ENCODE results near the gene NGRN. TPM values are rescaled to one million over a fixed set of nuclear protein-coding genes. Genes with fewer than 3 reads are reported as not detected.
A peak's percentile ranks its signal among the peaks of the same experiment; 100 is the strongest.

Gene NGRN

DNA sequence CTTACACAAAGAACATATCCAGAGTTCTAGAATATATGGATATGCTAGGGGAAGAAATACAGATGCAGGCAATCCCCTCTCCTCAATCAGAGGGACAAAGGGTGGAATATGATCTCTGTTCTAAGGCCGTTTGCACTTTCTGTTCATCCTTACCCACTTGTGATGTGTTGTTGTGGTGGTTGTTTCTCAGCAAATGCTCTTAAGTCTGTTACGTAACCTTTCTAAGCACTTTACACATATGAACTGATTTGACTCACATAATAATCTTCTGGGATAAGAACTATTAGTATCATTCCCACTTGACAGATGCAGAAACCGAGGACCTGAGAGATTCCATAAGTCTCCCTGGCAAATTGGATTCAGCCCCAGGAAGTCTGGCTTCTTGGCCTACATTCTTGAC is 40.5 kb downstream of the NGRN start:
- H3K4me2 ChIP-seq (ENCODE audit: low read length): no peak overlapping the region
- no peaks in the 10 kb centered on the region for H3K9me3 ChIP-seq (replicated peaks; ENCODE audit: low read length)
- no peak overlapping the region for H3K9ac ChIP-seq (ENCODE audit: low read depth, low read length)
- no peaks in the 10 kb centered on the region for H3K4me1 ChIP-seq (ENCODE audit: control insufficient read depth, insufficient read depth, low read length)
- H3K27me3 ChIP-seq (ENCODE audit: control insufficient read depth, insufficient read depth, low read length): peaks cover under 1% of the 10 kb centered on the region
- no peak overlapping the region for H3K4me3 ChIP-seq (ENCODE audit: low read length)
- H3K36me3 ChIP-seq (ENCODE audit: insufficient read depth, low read length): no peaks in the 10 kb centered on the region

DNA sequence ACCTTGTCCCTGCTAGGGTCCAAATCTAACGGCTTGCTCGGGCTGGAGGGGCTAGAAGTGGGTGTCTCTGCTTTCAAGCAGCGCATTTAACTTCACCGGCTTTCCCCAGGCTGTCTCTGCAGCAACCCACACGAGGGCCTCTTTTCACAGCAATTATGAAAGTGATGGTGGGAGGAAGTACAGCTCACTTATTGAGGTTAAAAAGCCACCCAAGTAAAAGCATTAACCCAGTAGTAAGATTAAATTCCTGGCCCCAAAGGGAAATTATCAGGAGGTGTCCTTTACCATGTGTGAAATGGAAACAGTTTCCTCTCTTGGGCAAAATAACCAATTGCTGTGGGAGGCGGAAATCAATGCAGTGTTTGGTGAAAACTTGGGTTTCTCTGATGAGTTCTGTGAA is 41.1 kb downstream of the NGRN start:
- no peak overlapping the region for H3K4me3 ChIP-seq (ENCODE audit: low read length)
- H3K4me1 ChIP-seq (ENCODE audit: control insufficient read depth, insufficient read depth, low read length): no peaks in the 10 kb centered on the region
- H3K36me3 ChIP-seq (ENCODE audit: insufficient read depth, low read length): no peaks in the 10 kb centered on the region
- peaks cover 5% of the 10 kb centered on the region for H3K27me3 ChIP-seq (ENCODE audit: control insufficient read depth, insufficient read depth, low read length)
- H3K9me3 ChIP-seq (replicated peaks; ENCODE audit: low read length): no peaks in the 10 kb centered on the region
- H3K9ac ChIP-seq (ENCODE audit: low read depth, low read length): no peak overlapping the region
- H3K4me2 ChIP-seq (ENCODE audit: low read length): no peak overlapping the region

DNA sequence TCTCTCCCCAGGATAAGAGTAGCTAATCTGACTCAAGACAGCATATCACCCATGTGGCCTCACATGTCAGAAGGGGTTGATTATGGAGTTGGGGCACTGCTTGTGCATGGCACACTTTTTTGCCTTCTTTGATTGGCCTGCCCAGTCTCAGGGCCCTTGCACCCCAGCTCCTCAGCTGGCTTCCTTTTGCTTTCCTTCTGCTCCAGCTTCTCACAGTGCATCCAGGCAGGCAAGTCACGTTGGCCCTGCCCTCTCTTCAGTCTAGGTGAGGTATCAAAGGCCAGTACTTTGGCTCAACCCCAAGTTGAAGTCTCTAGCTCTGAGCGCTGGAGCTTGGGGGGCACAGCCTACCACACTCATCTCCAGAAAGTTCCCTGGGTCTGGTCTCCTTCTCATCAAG is 42.2 kb downstream of the NGRN start:
- Histone ChIP-seq H3K27me3 (ENCODE audit: control insufficient read depth, insufficient read depth, low read length) (peaks cover 5% of the 10 kb centered on the region), H3K4me2 (ENCODE audit: low read length) (no peak overlapping the region), H3K4me3 (ENCODE audit: low read length) (no peak overlapping the region), H3K9me3 (replicated peaks; ENCODE audit: low read length) (no peaks in the 10 kb centered on the region), H3K36me3 (ENCODE audit: insufficient read depth, low read length) (no peaks in the 10 kb centered on the region), H3K4me1 (ENCODE audit: control insufficient read depth, insufficient read depth, low read length) (no peaks in the 10 kb centered on the region), H3K9ac (ENCODE audit: low read depth, low read length) (no peak overlapping the region)

DNA sequence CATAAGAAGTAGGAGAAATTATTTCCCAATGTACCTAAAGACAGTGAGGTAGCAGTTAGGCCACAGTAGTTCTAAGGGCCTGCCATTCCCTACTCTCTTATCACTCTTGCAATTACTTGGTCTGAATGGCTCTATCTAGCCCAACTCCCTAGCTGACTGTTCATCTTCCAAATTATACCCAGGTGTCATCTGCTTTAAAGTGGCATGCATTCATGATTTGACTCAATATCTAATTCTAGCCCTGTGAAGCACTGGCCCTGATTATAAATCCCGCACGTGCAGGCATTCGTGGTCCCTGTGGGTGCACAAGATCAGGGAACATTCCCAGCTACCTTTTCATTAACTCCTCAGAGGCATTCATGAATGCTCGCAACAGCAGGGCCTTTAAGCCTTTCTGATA is 43.5 kb downstream of the NGRN start:
- Histone ChIP-seq H3K9ac (ENCODE audit: low read depth, low read length) (no peak overlapping the region), H3K36me3 (ENCODE audit: insufficient read depth, low read length) (no peaks in the 10 kb centered on the region), H3K4me1 (ENCODE audit: control insufficient read depth, insufficient read depth, low read length) (no peaks in the 10 kb centered on the region), H3K9me3 (replicated peaks; ENCODE audit: low read length) (no peaks in the 10 kb centered on the region), H3K4me3 (ENCODE audit: low read length) (no peak overlapping the region), H3K4me2 (ENCODE audit: low read length) (no peak overlapping the region), H3K27me3 (ENCODE audit: control insufficient read depth, insufficient read depth, low read length) (peaks cover 5% of the 10 kb centered on the region)

DNA sequence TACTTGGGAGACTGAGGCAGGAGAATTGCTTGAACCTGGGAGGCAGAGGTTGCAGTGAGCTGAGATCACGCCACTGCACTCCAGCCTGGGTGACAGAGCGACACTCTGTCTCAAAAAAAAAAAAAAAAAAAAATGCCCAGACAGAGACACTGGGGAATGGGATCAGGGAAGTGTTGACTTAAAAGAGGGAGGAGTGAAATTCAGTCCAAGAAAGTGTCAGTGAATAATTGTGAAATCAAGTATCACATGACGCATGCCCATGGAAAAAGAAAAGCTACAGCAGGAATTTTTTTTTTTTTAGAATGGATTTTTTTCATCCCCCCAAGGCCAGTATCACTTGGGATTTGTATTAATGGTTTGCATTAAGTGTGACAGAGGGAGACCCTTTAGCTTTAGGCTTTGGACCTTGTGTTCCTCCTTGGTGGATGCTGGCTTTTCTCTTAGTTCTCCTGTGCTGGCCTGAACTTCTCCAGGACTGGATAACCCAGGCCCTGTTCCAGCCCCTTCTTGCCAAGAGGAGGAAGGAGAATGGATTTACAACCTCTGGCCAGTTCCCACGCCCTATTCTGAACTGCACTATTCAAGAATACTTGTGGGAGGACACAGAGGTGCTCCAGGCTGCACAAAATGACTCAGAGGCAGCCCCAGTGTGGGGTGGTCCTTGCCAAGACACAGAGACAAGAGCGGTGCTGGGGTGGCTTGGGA is 50.0 kb downstream of the NGRN start:
- H3K9ac ChIP-seq (ENCODE audit: low read depth, low read length): no peak overlapping the region
- H3K4me3 ChIP-seq (ENCODE audit: low read length): no peak overlapping the region
- H3K27me3 ChIP-seq (ENCODE audit: control insufficient read depth, insufficient read depth, low read length): peaks cover 5% of the 10 kb centered on the region

DNA sequence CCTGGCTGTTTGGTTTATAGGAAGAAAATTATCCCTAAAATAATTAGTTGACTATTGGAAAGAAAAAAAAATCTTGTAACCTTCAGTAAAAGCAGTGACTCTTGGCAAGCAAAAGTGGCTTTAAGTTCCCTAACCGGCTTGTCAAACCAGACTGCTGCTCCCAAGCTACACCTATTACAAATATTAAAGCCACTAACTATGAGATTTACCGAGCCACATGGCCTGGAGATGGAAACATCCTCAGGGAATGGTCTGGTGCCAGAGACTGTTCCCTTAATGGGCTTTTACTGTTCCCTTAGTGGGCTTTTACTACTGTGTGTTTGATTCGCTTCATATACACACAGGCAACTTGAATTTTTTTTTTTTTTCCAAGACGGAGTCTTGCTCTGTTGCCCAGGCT is 50.7 kb downstream of the NGRN start:
- Histone ChIP-seq H3K4me3 (ENCODE audit: low read length) (no peak overlapping the region), H3K9me3 (replicated peaks; ENCODE audit: low read length) (no peaks in the 10 kb centered on the region), H3K4me2 (ENCODE audit: low read length) (no peak overlapping the region), H3K27me3 (ENCODE audit: control insufficient read depth, insufficient read depth, low read length) (peaks cover 2% of the 10 kb centered on the region), H3K4me1 (ENCODE audit: control insufficient read depth, insufficient read depth, low read length) (peaks cover 5% of the 10 kb centered on the region), H3K9ac (ENCODE audit: low read depth, low read length) (no peak overlapping the region), H3K36me3 (ENCODE audit: insufficient read depth, low read length) (no peaks in the 10 kb centered on the region)

More for the DNA sequence above, 50.0 kb downstream of the NGRN start:
- Histone ChIP-seq H3K36me3 (ENCODE audit: insufficient read depth, low read length) (no peaks in the 10 kb centered on the region), H3K9me3 (replicated peaks; ENCODE audit: low read length) (no peaks in the 10 kb centered on the region), H3K4me2 (ENCODE audit: low read length) (no peak overlapping the region), H3K4me1 (ENCODE audit: control insufficient read depth, insufficient read depth, low read length) (peaks cover 5% of the 10 kb centered on the region)

DNA sequence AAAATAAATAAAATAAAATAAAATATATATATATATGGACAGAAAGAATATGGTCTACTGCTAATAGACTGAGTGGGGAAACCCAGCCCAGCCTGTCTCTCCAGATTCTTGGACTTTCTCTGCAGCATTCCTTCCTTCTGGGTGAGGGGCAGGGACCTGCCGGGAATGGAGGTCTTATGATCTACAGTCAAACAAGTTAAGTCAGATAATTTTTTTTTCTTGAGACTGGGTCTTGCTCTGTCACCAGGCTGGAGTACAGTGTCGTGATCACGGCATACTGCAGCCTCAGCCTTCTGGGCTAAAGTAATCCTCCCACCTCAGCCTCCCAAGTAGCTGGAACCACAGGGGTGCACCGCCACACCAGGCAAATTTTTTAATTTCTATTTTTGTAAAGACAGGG is 53.1 kb downstream of the NGRN start:
- no peak overlapping the region for H3K9ac ChIP-seq (ENCODE audit: low read depth, low read length)
- H3K36me3 ChIP-seq (ENCODE audit: insufficient read depth, low read length): no peaks in the 10 kb centered on the region
- no peaks in the 10 kb centered on the region for H3K27me3 ChIP-seq (ENCODE audit: control insufficient read depth, insufficient read depth, low read length)
- peaks cover 5% of the 10 kb centered on the region for H3K4me1 ChIP-seq (ENCODE audit: control insufficient read depth, insufficient read depth, low read length)
- H3K4me3 ChIP-seq (ENCODE audit: low read length): no peak overlapping the region
- no peaks in the 10 kb centered on the region for H3K9me3 ChIP-seq (replicated peaks; ENCODE audit: low read length)
- H3K4me2 ChIP-seq (ENCODE audit: low read length): no peak overlapping the region

DNA sequence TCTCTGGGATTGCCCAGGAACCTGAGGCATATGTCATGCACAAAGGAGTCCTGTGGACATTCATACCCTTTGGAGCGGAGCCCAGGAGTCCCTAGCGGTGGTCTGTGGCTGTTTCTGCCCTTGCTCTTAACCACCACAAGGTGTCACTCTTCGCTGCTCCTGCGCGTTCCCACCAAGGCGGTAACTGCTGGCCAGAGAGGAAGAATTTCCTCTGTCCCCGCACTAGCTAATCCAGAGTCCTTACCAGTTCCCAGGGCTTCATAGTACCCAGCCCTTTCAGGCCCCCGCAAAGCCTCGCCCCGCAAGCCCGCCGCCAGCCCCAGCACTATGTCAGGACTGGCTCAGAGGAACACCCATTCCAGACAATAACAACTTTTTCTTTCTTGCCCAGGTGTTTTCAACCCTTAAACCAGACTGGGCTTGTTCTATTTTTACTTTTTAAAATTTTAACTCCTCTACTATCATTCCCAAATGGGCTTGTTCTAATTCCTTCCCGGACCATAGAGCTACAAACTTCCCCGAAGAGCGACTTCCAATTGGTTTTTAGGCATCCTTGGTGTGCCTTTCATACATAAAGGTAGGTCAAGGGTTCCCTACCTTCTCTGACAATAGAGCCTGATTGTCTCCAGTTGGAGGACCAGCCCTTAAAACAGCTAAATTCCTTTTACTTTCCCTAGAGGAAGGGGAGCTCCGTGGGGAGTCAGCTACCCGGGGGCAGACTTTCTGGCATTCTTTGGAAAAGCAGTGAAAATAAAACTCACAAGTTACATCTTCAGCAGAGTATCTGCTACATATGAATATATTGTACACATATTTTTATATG is 54.8 kb downstream of the NGRN start:
- no peaks in the 10 kb centered on the region for H3K27me3 ChIP-seq (ENCODE audit: control insufficient read depth, insufficient read depth, low read length)
- H3K9me3 ChIP-seq (replicated peaks; ENCODE audit: low read length): no peaks in the 10 kb centered on the region
- no peaks in the 10 kb centered on the region for H3K36me3 ChIP-seq (ENCODE audit: insufficient read depth, low read length)
- H3K4me1 ChIP-seq (ENCODE audit: control insufficient read depth, insufficient read depth, low read length): peaks cover 5% of the 10 kb centered on the region
- H3K4me3 ChIP-seq (ENCODE audit: low read length): no peak overlapping the region
- peak overlapping the region; percentile 62 for H3K4me2 ChIP-seq (ENCODE audit: low read length)
- H3K9ac ChIP-seq (ENCODE audit: low read depth, low read length): peak overlapping the region; percentile 48

DNA sequence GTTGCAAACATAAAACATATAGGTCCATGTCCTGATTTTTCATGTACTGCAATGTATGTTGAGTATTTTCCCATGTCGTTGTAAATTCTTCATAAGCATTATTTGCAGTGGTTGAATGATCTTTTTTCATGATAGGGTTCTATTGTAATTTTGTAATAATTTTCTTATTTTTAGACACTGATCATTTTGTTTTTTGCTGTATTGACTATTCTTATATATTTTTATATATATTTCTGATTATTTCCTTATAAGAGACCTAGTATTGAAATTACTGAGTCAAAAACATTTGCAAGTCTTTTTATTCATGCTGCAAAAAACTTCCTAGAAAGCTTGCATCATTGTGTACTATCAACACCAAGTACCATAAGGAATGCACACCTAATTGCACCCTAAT is 55.4 kb downstream of the NGRN start:
- no peaks in the 10 kb centered on the region for H3K4me1 ChIP-seq (ENCODE audit: control insufficient read depth, insufficient read depth, low read length)
- no peak overlapping the region for H3K4me2 ChIP-seq (ENCODE audit: low read length)
- H3K9me3 ChIP-seq (replicated peaks; ENCODE audit: low read length): no peaks in the 10 kb centered on the region
- no peaks in the 10 kb centered on the region for H3K36me3 ChIP-seq (ENCODE audit: insufficient read depth, low read length)
- no peak overlapping the region for H3K9ac ChIP-seq (ENCODE audit: low read depth, low read length)
- H3K27me3 ChIP-seq (ENCODE audit: control insufficient read depth, insufficient read depth, low read length): no peaks in the 10 kb centered on the region
- no peak overlapping the region for H3K4me3 ChIP-seq (ENCODE audit: low read length)

Small RNA genes lying within 50 kb of the gene (small RNA-seq; reads per million reads assigned to genes)
- not detected for gene AC091167.3
- not detected for gene RN7SL736P

All from skeletal muscle satellite cell (primary cell).